ENCODE measurements around the gene PAQR5. TPM values are rescaled to one million over a fixed set of nuclear protein-coding genes. Genes with fewer than 3 reads are reported as not detected.

Gene PAQR5
- polyA plus RNA-seq, 1 experiment = 2.8 TPM

- POLR2A ChIA-PET = interaction anchor here (0.6 kb wide), 1 partner anchor 15 kb away, joined by 5 read pairs; no protein-coding TSS in a partner anchor
- CTCF ChIA-PET = no interaction called here
- no peak overlapping the region for H3K4me3 ChIP-seq (ENCODE audit: low read depth, low read length)
- TF ChIP-seq CTCF (IDR thresholded peaks at IDR 0.05; ENCODE audit: insufficient read depth, low read depth, low read length) = no peak
- H3K27me3 ChIP-seq (ENCODE audit: control insufficient read depth, insufficient read depth, low read length) = no peaks in the 10 kb centered on the region
- no peaks in the 10 kb centered on the region for H3K36me3 ChIP-seq (ENCODE audit: control insufficient read depth, insufficient read depth, low read length)
- DNase-seq (ENCODE audit: low read depth) = no peak
These were observed 59.4 kb downstream of the PAQR5 start for GRCh38 chr15:69357773-69358771.

GRCh38 chr15:69358850-69359249, 60.1 kb downstream of the PAQR5 start:
- DNase-seq (ENCODE audit: low read depth) = no peak
- no peaks in the 10 kb centered on the region for H3K36me3 ChIP-seq (ENCODE audit: control insufficient read depth, insufficient read depth, low read length)
- POLR2A ChIA-PET = no interaction called here
- no peak overlapping the region for H3K4me3 ChIP-seq (ENCODE audit: low read depth, low read length)
- no peak for TF ChIP-seq CTCF (IDR thresholded peaks at IDR 0.05; ENCODE audit: insufficient read depth, low read depth, low read length)
- H3K27me3 ChIP-seq (ENCODE audit: control insufficient read depth, insufficient read depth, low read length) = no peaks in the 10 kb centered on the region
- CTCF ChIA-PET = no interaction called here

- POLR2A ChIA-PET = no interaction called here
- no peak for TF ChIP-seq CTCF (IDR thresholded peaks at IDR 0.05; ENCODE audit: insufficient read depth, low read depth, low read length)
- DNase-seq (ENCODE audit: low read depth) = no peak
- CTCF ChIA-PET = interaction anchor here (0.9 kb wide), 1 partner anchor 9 kb away, joined by 3 read pairs; no protein-coding TSS in a partner anchor
- H3K4me3 ChIP-seq (ENCODE audit: low read depth, low read length) = no peak overlapping the region
- H3K36me3 ChIP-seq (ENCODE audit: control insufficient read depth, insufficient read depth, low read length) = no peaks in the 10 kb centered on the region; the same call in 1 of the 2 replicates
- no peaks in the 10 kb centered on the region for H3K27me3 ChIP-seq (ENCODE audit: control insufficient read depth, insufficient read depth, low read length)
These were observed 61.0 kb downstream of the PAQR5 start for GRCh38 chr15:69359722-69360121.

- no peak overlapping the region for H3K4me3 ChIP-seq (ENCODE audit: low read depth, low read length)
- POLR2A ChIA-PET = no interaction called here
- CTCF ChIA-PET = interaction anchor here (0.9 to 1.0 kb wide), 2 partner anchors 8 to 9 kb away, joined by 3 to 4 read pairs; no protein-coding TSS in a partner anchor
- TF ChIP-seq CTCF (IDR thresholded peaks at IDR 0.05; ENCODE audit: insufficient read depth, low read depth, low read length) = no peak
- DNase-seq (ENCODE audit: low read depth) = no peak
- no peaks in the 10 kb centered on the region for H3K27me3 ChIP-seq (ENCODE audit: control insufficient read depth, insufficient read depth, low read length)
- H3K36me3 ChIP-seq (ENCODE audit: control insufficient read depth, insufficient read depth, low read length) = no peaks in the 10 kb centered on the region; the same call in 1 of the 2 replicates
These were observed 61.9 kb downstream of the PAQR5 start for GRCh38 chr15:69360642-69361041.

GRCh38 chr15:69367236-69367635, 68.5 kb downstream of the PAQR5 start:
- POLR2A ChIA-PET = no interaction called here
- no peaks in the 10 kb centered on the region; the same call in 1 of the 2 replicates for H3K36me3 ChIP-seq (ENCODE audit: control insufficient read depth, insufficient read depth, low read length)
- no peak overlapping the region for H3K4me3 ChIP-seq (ENCODE audit: low read depth, low read length)
- CTCF ChIA-PET = interaction anchor here (0.8 to 2.7 kb wide), 2 partner anchors 27 to 99 kb away, joined by 3 to 6 read pairs; no protein-coding TSS in a partner anchor
- no peaks in the 10 kb centered on the region for H3K27me3 ChIP-seq (ENCODE audit: control insufficient read depth, insufficient read depth, low read length)
- DNase-seq (ENCODE audit: low read depth) = no peak
- TF ChIP-seq CTCF (IDR thresholded peaks at IDR 0.05; ENCODE audit: insufficient read depth, low read depth, low read length) = no peak

Measured in BJ (cell line).